Testis (tissue), 2 donors: Measurements from ENCODE around the gene GPR31.

Experiments used
- CTCF ChIP-seq, 3 experiments: fragments of 450-650 bp in 2 of 3; fragments of 200-600 bp in 1 of 3; sonication (generic) in 1 of 3; IDR thresholded peaks; one replicate each; pipeline ENCODE4 v1.5.1; 2016 to 2019; ENCODE audit warnings: antibody characterized with exemption in 3 of 3, mild to moderate bottlenecking in 2 of 3, moderate library complexity in 1 of 3
- POLR2A ChIP-seq: fragments of 450-650 bp; IDR thresholded peaks from one replicate; pipeline ENCODE4 v1.6.1; 2017; ENCODE audit warnings: antibody characterized with exemption, mild to moderate bottlenecking, moderate library complexity

- TF ChIP-seq CTCF (IDR thresholded peaks at IDR 0.05) (no peak), POLR2A (no peak)
Measured at GRCh38 chr6:167120583-167120903, 37.2 kb downstream of the GPR31 start.
